ENCODE measurements around the gene ATP6V0C.
"Not testable (repeated sequence)": the region's sequence is repeated elsewhere in the genome, so short reads cannot be mapped to it uniquely, and the experiment has no call there.

The ATP6V0C gene

GRCh38 chr16:2533142-2533755 lies 19.5 kb downstream of the ATP6V0C start:
- H3K27ac ChIP-seq (ENCODE audit: low read length), result peak overlapping the region; percentile 95
- not testable (repeated sequence) for H3K9me3 ChIP-seq (ENCODE audit: control insufficient read depth in 1 of 2, low read length in 2 of 2); H3K27me3 ChIP-seq (ENCODE audit: low read depth, low read length)
- H3K4me1 ChIP-seq (ENCODE audit: control insufficient read depth in 1 of 2, insufficient read depth in 2 of 2, low read length in 2 of 2), result peaks cover 0 to 16% of the 10 kb centered on the region in 2 donors
- H3K36me3 ChIP-seq (ENCODE audit: control insufficient read depth in 1 of 2, insufficient read depth in 2 of 2, low read length in 2 of 2), result peaks cover 6 to 22% of the 10 kb centered on the region in 2 donors
- H3K4me3 ChIP-seq (ENCODE audit: low read depth in 1 of 2, low read length in 2 of 2), result peak overlapping the region; percentile 66 to 84

GRCh38 chr16:2533912-2534311 lies 20.2 kb downstream of the ATP6V0C start:
- H3K27ac ChIP-seq (ENCODE audit: low read length), result no peak overlapping the region
- H3K4me3 ChIP-seq (ENCODE audit: low read depth in 1 of 2, low read length in 2 of 2), result no peak overlapping the region
- peaks cover 0 to 21% of the 10 kb centered on the region in 2 donors for H3K4me1 ChIP-seq (ENCODE audit: control insufficient read depth in 1 of 2, insufficient read depth in 2 of 2, low read length in 2 of 2)
- no peaks in the 10 kb centered on the region for H3K9me3 ChIP-seq (ENCODE audit: control insufficient read depth in 1 of 2, low read length in 2 of 2)
- no peaks in the 10 kb centered on the region for H3K27me3 ChIP-seq (ENCODE audit: low read depth, low read length)
- H3K36me3 ChIP-seq (ENCODE audit: control insufficient read depth in 1 of 2, insufficient read depth in 2 of 2, low read length in 2 of 2), result peaks cover 0 to 15% of the 10 kb centered on the region in 2 donors

DNA sequence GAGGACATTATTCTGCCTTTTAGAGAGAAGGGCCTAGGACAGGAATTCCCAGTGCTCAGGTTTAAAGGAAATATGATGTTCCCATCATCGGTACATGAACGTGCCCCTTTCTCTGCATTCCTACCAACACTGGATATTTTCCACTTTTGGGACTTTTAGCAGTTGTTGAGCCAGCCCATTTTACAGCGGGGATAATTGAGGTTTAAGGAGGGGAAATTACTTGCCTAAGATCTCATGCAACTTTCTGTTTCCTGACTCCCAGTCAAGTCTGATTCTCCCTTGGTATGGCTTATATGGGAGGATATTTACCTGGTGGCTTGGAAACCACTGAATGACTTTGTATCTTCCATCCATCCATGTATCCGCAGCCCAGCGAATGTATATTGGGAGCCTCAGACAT lies 20.6 kb downstream of the ATP6V0C start:
- Histone ChIP-seq H3K36me3 (ENCODE audit: control insufficient read depth in 1 of 2, insufficient read depth in 2 of 2, low read length in 2 of 2) (peaks cover 0 to 11% of the 10 kb centered on the region in 2 donors), H3K4me1 (ENCODE audit: control insufficient read depth in 1 of 2, insufficient read depth in 2 of 2, low read length in 2 of 2) (peaks cover under 1 to 25% of the 10 kb centered on the region in 2 donors)
- H3K4me3 ChIP-seq (ENCODE audit: low read depth in 1 of 2, low read length in 2 of 2); H3K27ac ChIP-seq (ENCODE audit: low read length); H3K9me3 ChIP-seq (ENCODE audit: control insufficient read depth in 1 of 2, low read length in 2 of 2); H3K27me3 ChIP-seq (ENCODE audit: low read depth, low read length): not testable (repeated sequence)

GRCh38 chr16:2535625-2536013 lies 21.9 kb downstream of the ATP6V0C start:
- Histone ChIP-seq H3K27ac (ENCODE audit: low read length) (peak overlapping the region; percentile 33), H3K4me1 (ENCODE audit: control insufficient read depth in 1 of 2, insufficient read depth in 2 of 2, low read length in 2 of 2) (peaks cover 5 to 38% of the 10 kb centered on the region in 2 donors), H3K9me3 (ENCODE audit: control insufficient read depth in 1 of 2, low read length in 2 of 2) (no peaks in the 10 kb centered on the region), H3K27me3 (ENCODE audit: low read depth, low read length) (no peaks in the 10 kb centered on the region), H3K4me3 (ENCODE audit: low read depth in 1 of 2, low read length in 2 of 2) (no peak overlapping the region), H3K36me3 (ENCODE audit: control insufficient read depth in 1 of 2, insufficient read depth in 2 of 2, low read length in 2 of 2) (no peaks in the 10 kb centered on the region)

DNA sequence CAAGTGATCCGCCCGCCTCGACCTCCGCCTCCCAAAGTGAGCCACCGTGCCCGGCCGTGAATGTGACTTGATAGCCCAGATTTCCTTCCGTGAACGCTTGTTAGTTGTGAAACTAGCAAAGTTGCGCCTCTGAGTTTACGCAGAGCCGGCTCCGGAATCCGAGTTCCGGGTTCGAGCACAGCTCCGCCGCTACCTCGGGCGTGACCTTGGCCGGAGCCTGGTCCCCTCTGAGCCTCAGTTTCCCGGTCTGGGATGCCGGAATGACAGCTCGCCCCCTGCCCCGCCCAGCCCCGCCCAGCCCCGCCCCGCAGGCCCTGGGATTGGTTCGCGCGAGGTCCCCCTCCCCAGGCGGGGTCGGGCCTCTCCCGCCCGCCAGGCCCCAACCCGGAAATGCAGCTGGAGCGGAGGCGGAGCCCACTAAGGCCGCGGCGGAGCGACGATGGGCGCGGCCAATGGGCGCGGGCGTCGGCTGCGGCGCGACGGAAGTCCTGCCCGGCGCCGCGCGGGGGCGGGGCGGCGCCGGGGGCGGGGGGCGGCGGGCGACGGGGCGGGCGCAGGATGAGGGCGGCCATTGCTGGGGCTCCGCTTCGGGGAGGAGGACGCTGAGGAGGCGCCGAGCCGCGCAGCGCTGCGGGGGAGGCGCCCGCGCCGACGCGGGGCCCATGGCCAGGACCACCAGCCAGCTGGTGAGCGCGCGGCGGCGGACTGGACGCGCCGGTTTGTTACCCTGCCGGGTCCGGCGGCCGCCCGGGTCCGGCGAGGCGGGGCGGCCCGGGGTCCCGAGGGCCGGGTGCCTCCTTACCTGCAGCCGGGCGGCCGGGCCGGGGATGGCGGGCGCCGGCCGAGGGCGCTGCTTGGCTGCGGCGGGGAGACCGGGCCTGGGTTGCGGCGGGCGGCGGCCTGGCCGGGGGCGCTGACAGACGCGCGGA lies 24.0 kb downstream of the ATP6V0C start, which contains the start of gene PDPK1:
TSS of gene PDPK1 (plus strand) at position 571 of the 929 bp plus-strand sequence. CDS start at position 663, 92 bp downstream.
- Histone ChIP-seq H3K36me3 (ENCODE audit: control insufficient read depth in 1 of 2, insufficient read depth in 2 of 2, low read length in 2 of 2) (no peaks in the 10 kb centered on the region), H3K27ac (ENCODE audit: low read length) (no peak within 1 kb of the TSS), H3K27me3 (ENCODE audit: low read depth, low read length) (no peaks in the 10 kb centered on the region), H3K4me3 (ENCODE audit: low read depth in 1 of 2, low read length in 2 of 2) (peak within 1 kb of the TSS; percentile 44 to 64), H3K4me1 (ENCODE audit: control insufficient read depth in 1 of 2, insufficient read depth in 2 of 2, low read length in 2 of 2) (peaks cover 5 to 36% of the 10 kb centered on the region in 2 donors), H3K9me3 (ENCODE audit: control insufficient read depth in 1 of 2, low read length in 2 of 2) (no peaks in the 10 kb centered on the region)

GRCh38 chr16:2539192-2539844 lies 25.6 kb downstream of the ATP6V0C start:
- H3K36me3 ChIP-seq (ENCODE audit: control insufficient read depth in 1 of 2, insufficient read depth in 2 of 2, low read length in 2 of 2); H3K27ac ChIP-seq (ENCODE audit: low read length); H3K27me3 ChIP-seq (ENCODE audit: low read depth, low read length); H3K9me3 ChIP-seq (ENCODE audit: control insufficient read depth in 1 of 2, low read length in 2 of 2): not testable (repeated sequence)
- Histone ChIP-seq H3K4me3 (ENCODE audit: low read depth in 1 of 2, low read length in 2 of 2) (peak overlapping the region in 1 of 2 donors; percentile 55), H3K4me1 (ENCODE audit: control insufficient read depth in 1 of 2, insufficient read depth in 2 of 2, low read length in 2 of 2) (peaks cover 5 to 34% of the 10 kb centered on the region in 2 donors)

DNA sequence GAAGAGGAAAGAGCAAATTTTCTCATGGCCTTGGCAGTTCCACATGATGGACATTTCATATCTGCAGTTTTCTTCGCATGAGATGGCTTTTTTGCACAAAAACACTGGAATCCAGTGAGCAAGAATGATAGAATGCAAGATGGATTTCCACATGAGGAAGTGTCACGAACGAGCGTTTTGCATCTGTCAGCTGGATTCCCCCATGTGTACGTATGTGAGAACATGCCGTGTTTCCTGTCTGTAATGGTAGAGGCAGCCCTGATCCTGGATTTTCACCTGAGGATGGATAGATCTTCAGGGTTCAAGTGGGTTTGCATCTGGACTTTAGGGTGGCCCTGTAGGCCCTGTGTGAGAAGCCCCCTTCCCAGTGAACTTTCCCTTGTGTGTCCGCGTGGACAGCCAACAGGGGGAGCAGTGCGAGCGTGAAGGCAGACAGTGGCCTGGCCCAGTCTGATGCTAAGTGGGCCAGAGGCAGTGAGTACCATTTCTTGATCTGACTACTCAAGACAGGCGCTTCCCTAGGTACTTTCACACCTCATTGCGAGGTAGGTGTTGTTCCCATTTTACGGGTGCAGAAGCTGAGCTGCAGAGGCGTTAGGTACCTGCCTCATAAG lies 26.2 kb downstream of the ATP6V0C start:
- H3K9me3 ChIP-seq (ENCODE audit: control insufficient read depth in 1 of 2, low read length in 2 of 2); H3K36me3 ChIP-seq (ENCODE audit: control insufficient read depth in 1 of 2, insufficient read depth in 2 of 2, low read length in 2 of 2); H3K4me3 ChIP-seq (ENCODE audit: low read depth in 1 of 2, low read length in 2 of 2); H3K27me3 ChIP-seq (ENCODE audit: low read depth, low read length); H3K27ac ChIP-seq (ENCODE audit: low read length): not testable (repeated sequence)
- peaks cover 5 to 34% of the 10 kb centered on the region in 2 donors for H3K4me1 ChIP-seq (ENCODE audit: control insufficient read depth in 1 of 2, insufficient read depth in 2 of 2, low read length in 2 of 2)

GRCh38 chr16:2540912-2541311 lies 27.2 kb downstream of the ATP6V0C start:
- H3K4me1 ChIP-seq (ENCODE audit: control insufficient read depth in 1 of 2, insufficient read depth in 2 of 2, low read length in 2 of 2), result peaks cover 5 to 34% of the 10 kb centered on the region in 2 donors
- not testable (repeated sequence) for H3K27me3 ChIP-seq (ENCODE audit: low read depth, low read length); H3K36me3 ChIP-seq (ENCODE audit: control insufficient read depth in 1 of 2, insufficient read depth in 2 of 2, low read length in 2 of 2); H3K27ac ChIP-seq (ENCODE audit: low read length); H3K4me3 ChIP-seq (ENCODE audit: low read depth in 1 of 2, low read length in 2 of 2); H3K9me3 ChIP-seq (ENCODE audit: control insufficient read depth in 1 of 2, low read length in 2 of 2)

DNA sequence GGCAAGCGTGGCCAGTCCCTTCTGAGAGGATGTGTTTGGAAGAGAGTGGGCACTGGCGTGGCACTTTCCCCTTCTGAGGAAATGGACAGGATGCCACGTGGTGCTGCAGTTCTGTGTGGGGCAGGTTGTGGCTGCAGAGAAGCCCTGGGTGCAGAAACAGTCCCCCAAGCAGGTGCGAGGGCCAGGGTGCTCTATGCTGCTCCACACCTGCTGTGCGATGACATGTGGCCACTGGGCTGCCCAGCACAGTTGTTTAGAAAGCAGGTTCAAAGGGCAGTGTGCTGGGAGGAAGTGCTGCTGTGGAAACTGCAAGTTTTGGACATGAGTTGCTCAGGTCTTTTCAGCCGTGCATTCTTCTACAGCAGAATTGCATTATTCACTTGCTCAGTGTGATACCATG lies 27.7 kb downstream of the ATP6V0C start:
- not testable (repeated sequence) for H3K27me3 ChIP-seq (ENCODE audit: low read depth, low read length); H3K27ac ChIP-seq (ENCODE audit: low read length); H3K36me3 ChIP-seq (ENCODE audit: control insufficient read depth in 1 of 2, insufficient read depth in 2 of 2, low read length in 2 of 2); H3K4me3 ChIP-seq (ENCODE audit: low read depth in 1 of 2, low read length in 2 of 2); H3K9me3 ChIP-seq (ENCODE audit: control insufficient read depth in 1 of 2, low read length in 2 of 2)
- peaks cover 5 to 34% of the 10 kb centered on the region in 2 donors for H3K4me1 ChIP-seq (ENCODE audit: control insufficient read depth in 1 of 2, insufficient read depth in 2 of 2, low read length in 2 of 2)

GRCh38 chr16:2543771-2544170 lies 30.0 kb downstream of the ATP6V0C start:
- H3K36me3 ChIP-seq (ENCODE audit: control insufficient read depth in 1 of 2, insufficient read depth in 2 of 2, low read length in 2 of 2); H3K27me3 ChIP-seq (ENCODE audit: low read depth, low read length); H3K4me3 ChIP-seq (ENCODE audit: low read depth in 1 of 2, low read length in 2 of 2); H3K27ac ChIP-seq (ENCODE audit: low read length); H3K9me3 ChIP-seq (ENCODE audit: control insufficient read depth in 1 of 2, low read length in 2 of 2): not testable (repeated sequence)
- H3K4me1 ChIP-seq (ENCODE audit: control insufficient read depth in 1 of 2, insufficient read depth in 2 of 2, low read length in 2 of 2), result peaks cover 5 to 26% of the 10 kb centered on the region in 2 donors
